ENCODE data around the gene SETD2.
A peak's percentile ranks its signal among the peaks of the same experiment; 100 is the strongest.
"Not testable (repeated sequence)": the region's sequence is repeated elsewhere in the genome, so short reads cannot be mapped to it uniquely, and the experiment has no call there.

The SETD2 gene, protein sequence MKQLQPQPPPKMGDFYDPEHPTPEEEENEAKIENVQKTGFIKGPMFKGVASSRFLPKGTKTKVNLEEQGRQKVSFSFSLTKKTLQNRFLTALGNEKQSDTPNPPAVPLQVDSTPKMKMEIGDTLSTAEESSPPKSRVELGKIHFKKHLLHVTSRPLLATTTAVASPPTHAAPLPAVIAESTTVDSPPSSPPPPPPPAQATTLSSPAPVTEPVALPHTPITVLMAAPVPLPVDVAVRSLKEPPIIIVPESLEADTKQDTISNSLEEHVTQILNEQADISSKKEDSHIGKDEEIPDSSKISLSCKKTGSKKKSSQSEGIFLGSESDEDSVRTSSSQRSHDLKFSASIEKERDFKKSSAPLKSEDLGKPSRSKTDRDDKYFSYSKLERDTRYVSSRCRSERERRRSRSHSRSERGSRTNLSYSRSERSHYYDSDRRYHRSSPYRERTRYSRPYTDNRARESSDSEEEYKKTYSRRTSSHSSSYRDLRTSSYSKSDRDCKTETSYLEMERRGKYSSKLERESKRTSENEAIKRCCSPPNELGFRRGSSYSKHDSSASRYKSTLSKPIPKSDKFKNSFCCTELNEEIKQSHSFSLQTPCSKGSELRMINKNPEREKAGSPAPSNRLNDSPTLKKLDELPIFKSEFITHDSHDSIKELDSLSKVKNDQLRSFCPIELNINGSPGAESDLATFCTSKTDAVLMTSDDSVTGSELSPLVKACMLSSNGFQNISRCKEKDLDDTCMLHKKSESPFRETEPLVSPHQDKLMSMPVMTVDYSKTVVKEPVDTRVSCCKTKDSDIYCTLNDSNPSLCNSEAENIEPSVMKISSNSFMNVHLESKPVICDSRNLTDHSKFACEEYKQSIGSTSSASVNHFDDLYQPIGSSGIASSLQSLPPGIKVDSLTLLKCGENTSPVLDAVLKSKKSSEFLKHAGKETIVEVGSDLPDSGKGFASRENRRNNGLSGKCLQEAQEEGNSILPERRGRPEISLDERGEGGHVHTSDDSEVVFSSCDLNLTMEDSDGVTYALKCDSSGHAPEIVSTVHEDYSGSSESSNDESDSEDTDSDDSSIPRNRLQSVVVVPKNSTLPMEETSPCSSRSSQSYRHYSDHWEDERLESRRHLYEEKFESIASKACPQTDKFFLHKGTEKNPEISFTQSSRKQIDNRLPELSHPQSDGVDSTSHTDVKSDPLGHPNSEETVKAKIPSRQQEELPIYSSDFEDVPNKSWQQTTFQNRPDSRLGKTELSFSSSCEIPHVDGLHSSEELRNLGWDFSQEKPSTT (N-terminal part only)

DNA sequence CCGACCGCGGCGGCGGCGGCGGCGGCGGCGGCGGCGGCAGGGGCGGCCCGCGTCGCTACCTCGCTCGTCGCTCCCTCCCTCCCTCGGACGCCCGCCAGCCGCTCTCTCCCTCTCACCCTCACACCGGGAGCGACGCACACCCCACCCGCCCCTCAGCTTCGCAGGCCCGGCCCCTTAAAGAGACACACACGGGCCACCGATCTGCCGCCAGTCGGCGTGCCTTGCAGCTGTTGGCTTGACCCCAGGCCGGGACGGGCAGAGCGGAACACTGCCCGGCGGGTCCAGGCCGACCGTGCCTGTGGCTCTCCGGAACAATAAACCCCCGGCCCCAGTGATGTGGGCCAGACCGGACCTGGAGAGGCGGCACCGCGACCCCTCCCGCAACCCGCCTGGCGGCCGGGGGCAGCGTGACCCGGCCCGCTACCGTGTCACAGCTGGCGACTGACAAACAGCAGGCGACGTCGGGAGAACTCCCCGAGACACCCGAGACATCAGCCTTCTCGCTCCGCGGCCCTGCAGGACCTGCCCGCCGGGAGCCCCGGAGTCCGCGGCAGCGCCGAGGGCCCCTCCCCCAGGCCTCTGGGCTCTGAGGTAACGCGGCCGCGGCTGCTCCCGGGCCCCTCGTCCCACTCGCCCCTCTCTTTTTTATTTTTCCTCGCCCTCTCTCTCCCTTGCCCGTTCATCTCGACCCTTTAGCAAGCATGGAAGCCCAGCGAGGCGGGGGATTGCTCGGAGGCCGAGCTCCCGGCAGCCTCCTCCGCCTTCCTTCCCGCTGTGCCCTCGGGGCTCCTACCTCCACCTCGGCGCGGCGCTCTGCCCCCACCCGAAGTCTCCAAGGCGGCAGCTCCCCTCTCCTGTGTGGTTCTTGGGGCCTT, at the start of gene SETD2:
Gene SETD2, minus strand, starts transcription at position 107 of the 875 bp plus-strand sequence. CDS start 189 bp downstream, outside the sequence.
- peak; percentile 84 to 88 for DNase-seq

DNA sequence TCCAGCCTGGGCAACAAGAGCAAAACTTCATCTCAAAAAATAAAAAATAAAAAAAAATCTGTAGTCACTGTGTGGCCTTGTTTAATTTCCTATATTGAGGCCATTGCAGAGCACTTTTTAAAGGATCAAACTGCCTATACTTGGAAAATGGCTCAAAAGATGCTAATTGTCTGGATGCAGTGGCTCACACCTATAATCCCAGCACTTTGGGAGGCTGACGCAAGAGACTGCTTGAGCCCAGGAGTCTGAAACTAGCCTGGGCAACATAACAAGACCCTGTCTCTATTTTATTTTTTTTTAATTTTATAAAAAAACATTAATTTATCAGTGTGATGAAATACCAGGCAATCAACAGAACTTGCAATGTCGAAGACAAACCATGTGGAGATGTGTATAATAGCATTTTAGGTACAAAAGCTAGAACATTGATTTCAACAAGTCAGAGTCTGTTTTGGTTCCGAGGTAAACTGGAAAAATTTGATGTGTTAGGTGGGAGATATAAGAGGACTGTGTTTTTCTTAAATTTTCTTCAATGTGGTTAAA, 47.0 kb upstream of the SETD2 start:
- no peak for DNase-seq

DNA sequence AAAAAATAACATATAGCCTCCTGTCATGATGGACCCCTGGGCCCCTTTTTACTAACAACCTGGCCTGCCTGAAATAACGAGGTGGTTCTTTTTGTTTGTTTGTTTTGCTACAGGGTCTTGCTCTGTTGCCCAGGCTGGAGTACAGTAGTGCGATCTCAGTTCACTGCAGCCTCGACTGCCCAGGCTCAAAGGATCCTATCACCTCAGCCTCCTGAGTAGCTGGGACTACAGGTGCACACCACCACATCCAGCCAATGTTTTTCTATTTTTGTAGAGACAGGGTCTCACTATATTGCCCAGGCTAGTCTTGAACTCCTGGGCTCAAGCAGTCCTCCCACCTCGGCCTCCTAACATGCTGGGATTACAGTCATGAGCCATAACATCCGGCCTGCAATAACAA, 42.1 kb upstream of the SETD2 start:
- DNase-seq, result not testable (repeated sequence)

DNA sequence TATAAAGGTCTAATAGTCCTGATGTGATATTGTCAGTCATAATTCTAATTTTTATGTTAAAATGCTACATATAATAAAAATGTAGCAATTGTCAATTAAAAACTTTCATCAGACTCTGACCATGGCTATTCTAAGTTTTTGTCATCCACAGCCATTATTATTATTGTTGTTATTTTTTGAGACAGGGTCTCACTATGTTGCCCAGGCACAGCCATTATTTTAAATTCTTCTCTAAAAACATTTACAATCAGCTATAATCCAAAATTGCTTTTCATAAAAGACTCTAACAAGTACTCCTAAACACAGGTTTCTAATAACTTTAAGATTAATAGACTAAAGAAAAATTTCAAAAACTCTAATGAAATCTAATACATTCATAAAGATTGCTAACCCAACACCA, 41.0 kb upstream of the SETD2 start:
- no peak for DNase-seq

- no peak for DNase-seq
Measured at GRCh38 chr3:47202542-47202941, 38.6 kb upstream of the SETD2 start.

DNA sequence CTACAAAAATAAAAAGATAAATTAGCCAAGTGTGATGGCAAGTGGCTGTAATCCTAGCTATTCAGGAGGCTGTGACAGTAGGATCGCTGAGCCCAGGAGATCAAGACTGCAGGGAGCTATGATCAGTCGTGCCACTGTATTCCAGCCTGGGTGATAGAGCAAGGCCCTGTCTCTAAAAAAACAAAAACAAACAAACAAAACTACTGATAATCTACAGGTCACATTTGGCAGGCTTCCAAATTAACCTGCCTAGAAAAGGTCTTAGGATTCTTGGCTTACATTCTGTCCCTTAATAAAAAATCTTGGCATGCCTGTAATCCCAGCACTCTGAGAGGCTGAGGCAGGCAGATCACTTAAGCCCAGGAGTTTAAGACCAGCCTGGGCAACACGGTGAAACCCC, 33.4 kb upstream of the SETD2 start:
- no peak for DNase-seq

DNA sequence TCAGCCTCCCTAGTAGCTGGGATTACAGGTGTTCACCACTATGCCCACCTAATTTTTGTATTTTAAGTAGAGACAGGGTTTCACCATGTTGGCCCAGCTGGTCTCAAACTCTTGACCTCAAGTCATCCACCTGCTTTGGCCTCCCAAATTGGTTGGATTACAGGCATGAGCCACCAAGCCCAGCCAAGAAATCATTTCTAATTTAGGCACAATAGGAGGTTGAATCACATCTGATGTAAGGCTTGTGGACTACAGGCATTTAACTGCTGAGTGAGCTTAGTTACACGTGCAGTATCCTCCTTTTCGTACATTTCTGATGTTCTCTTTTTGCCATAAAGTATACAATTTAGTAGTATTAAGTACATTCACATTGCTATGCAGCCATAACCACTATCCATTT, 31.1 kb upstream of the SETD2 start:
- no peak for DNase-seq

DNA sequence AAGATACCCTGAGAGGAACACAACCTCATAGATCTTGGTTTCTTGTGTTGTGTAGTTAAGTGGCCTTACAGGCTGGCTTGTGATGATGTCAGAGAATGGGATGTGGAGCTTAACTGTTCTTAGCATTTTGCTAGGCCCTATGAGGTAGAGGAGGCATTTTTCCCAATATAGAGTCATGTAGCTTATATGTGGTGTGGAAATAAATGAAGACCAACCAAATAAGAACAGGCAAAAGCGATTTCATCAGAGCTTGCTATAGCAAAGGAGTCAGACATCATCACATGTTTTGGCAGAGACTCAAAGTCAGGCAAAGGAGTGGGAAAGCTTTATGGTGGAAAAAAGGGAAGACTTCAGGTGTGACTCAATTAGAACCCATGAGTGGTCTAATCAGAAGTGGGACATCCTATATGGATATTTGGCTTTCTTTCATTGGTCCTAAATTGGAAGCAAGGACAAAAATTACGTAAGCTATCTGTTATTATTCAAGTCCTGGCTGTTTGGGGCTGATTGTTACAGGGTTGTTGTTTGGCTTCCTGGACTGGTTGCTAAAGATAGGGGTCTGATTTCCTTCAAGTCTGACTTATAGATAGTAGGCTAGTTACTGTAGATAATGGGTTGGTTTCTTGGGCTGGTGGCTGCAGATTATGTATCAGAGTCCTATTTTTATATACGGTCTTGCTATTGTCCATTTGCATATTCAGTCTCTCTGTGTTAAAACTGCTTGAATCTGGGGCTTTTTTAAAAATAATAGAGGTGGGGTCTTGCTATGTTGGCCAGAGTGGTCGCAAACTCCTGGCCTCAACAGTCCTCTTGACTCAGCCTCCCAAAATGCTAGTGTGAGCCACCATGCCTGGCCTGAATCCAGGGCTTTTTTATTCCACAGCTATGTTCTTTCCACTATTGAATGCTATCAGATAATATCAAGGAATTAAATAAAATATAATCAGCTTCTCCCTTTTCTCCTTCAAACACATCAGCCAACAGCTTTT, 30.3 kb upstream of the SETD2 start:
- no peak for DNase-seq

GRCh38 chr3:47186285-47186684, 22.4 kb upstream of the SETD2 start:
- DNase-seq, result no peak

DNA sequence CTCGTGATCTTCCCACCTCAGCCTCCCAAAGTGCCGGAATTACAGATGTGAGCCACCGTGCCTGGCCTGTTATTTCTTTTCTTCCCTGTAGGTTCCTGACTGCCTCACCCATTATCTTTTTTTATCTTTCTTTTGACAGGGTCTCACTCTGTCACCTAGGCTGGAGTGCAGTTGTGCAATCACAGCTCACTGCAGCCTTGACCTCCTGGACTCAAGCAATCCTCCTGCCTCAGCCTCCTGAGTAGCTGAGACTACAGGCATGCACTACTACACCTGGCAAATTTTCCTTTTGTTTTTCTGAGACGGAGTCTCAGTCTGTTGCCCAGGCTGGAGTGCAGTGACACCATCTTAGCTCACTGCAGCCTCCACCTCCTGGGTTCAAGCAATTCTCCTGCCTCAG, 17.8 kb upstream of the SETD2 start:
- DNase-seq, result not testable (repeated sequence)

DNA sequence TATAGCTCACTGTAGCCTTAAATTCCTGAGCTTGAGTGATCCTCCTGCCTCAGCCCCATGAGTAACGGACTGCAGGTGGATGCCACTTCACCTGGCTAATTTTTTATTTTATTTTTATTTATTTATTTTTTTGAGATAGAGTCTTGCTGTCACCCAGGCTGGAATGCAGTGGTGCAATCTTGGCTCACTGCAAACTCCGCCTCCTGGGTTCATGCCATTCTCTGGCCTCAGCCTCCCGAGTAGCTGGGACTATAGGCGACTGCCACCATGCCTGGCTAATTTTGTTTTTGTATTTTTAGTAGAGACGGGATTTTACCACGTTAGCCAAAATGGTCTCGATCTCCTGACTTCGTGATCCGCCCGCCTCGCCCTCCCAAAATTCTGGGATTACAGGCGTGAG, 16.1 kb upstream of the SETD2 start:
- not testable (repeated sequence) for DNase-seq

- no peak for DNase-seq
Measured at GRCh38 chr3:47176582-47176981, 12.7 kb upstream of the SETD2 start.

DNA sequence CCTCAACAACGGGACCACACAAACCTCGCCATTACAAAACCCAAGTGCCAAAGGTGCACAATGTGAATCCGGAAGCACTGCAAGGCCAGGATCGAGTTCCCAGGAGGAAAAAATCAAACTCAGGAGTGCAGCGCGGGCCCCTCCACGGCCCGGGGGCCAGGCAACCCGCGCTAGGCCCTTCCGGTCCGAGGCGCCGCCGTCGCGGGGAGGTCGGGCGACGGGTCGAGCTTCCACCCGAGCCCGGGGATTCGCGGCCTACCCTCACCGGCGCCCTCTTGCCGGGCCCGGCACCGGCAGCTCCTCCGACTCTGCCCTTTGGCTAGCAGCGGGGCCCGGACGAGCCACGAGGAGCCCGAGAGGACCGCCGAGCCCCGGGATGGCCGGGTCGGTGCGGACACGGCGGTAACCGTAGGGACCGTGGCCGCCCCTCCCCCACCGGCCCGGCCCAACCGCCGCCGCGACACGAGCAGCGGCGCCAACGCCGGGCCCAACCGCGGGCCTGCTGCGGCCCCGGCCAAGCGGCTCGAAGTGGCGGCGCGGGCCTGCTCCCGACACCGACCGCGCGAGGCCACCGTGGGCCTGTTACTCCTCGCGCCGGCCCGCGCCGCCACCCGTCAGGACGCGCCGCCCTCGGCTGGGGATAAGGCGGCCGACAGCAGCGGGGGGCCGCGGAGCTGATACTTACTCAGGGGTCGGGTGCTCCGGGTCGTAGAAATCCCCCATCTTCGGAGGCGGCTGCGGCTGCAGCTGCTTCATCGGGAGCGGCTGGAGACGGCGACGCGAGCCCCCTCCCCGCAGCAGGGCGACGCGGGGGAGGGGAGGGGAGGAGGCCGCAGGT, 525 bp downstream of the SETD2 start:
- peak; percentile 40 to 71 for DNase-seq

GRCh38 chr3:47162697-47163168, 1.2 kb downstream of the SETD2 start:
- DNase-seq, result no peak

DNA sequence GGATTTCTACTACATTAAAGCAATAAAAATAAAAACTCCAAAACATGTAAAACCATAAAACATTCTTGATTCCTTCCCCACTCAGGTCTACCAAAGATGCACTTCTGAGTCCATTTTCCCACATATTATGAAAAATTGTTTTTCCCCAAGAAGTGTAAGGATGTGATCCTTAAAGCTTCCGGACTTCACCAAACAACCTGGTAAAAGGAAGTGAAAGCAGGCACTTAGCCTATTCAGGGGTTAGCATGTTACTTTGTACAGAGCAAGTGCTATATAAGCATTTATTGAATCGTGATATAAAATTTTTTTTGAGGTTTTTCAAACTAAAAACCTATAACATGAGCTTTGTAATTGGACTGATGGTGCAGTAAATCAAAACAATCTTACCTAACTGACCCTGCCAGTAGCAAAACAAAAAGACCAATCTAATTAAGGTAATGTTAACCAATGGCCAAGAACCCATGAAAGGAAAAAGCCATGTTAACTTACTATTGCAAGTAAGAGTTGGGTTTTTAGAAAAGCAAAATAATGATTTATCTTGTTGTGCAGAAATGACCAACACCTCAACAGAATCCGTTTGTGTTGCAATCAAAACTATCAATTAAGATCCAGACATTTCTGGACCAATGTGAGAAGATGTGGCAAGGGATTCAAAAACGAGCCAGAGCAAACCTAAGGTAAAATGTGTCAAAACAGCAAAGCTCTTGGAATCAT, 1.8 kb downstream of the SETD2 start:
- DNase-seq, result no peak

GRCh38 chr3:47159820-47160219, 4.1 kb downstream of the SETD2 start:
- DNase-seq, result no peak

DNA sequence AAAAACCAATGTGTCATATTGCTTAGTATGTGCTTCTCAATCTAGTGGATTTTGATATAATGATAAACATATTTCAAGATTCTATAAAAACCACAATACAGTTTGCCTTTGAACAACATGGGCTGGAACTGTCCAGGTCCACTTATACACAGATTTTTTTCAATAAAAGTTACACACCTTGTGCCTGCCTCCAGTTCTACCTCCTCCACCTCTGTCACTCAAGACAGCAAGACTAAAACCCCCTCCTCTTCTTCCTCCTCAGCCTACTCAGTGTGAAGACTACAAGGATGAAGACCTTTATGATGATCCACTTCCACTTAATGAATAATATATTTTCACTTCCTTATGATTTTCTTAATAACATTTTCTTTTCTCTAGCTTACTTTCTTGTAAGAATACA, 5.7 kb downstream of the SETD2 start:
- DNase-seq, result no peak

- DNase-seq, result no peak
Measured at GRCh38 chr3:47156396-47156795, 7.5 kb downstream of the SETD2 start.

- DNase-seq, result no peak
Measured at GRCh38 chr3:47152578-47152977, 11.3 kb downstream of the SETD2 start.
